Measurements from ENCODE around the gene ERICH4.

The ERICH4 gene

GRCh38 chr19:41414461-41414860, 28.5 kb upstream of the ERICH4 start:
- DNase-seq (ENCODE audit: low spot score), result no peak

- no peak for DNase-seq (ENCODE audit: low spot score)
Measured at GRCh38 chr19:41415154-41415571, 27.8 kb upstream of the ERICH4 start.

GRCh38 chr19:41416194-41416674, 26.7 kb upstream of the ERICH4 start:
- DNase-seq (ENCODE audit: low spot score), result no peak

GRCh38 chr19:41420101-41420880, 22.7 kb upstream of the ERICH4 start:
- DNase-seq (ENCODE audit: low spot score), result no peak

GRCh38 chr19:41421314-41421713, 21.6 kb upstream of the ERICH4 start:
- no peak for DNase-seq (ENCODE audit: low spot score)

- no peak for DNase-seq (ENCODE audit: low spot score)
Measured at GRCh38 chr19:41421973-41422372, 21.0 kb upstream of the ERICH4 start.

GRCh38 chr19:41422456-41422855, 20.5 kb upstream of the ERICH4 start:
- no peak for DNase-seq (ENCODE audit: low spot score)

- DNase-seq (ENCODE audit: low spot score), result no peak
Measured at GRCh38 chr19:41422955-41423354, 20.0 kb upstream of the ERICH4 start.

- DNase-seq (ENCODE audit: low spot score), result no peak
Measured at GRCh38 chr19:41424335-41425173, 18.4 kb upstream of the ERICH4 start.

- DNase-seq (ENCODE audit: low spot score), result no peak
Measured at GRCh38 chr19:41425174-41426115, 17.5 kb upstream of the ERICH4 start.

GRCh38 chr19:41426116-41426841, 16.7 kb upstream of the ERICH4 start:
- no peak for DNase-seq (ENCODE audit: low spot score)

- DNase-seq (ENCODE audit: low spot score), result peak; percentile 94
Measured at GRCh38 chr19:41426952-41427646, 15.9 kb upstream of the ERICH4 start, which contains the start of gene B3GNT8. TSS of gene B3GNT8 (minus strand) at chr19:41427374. CDS start at chr19:41426778, 596 bp downstream.

GRCh38 chr19:41427647-41428480, 15.1 kb upstream of the ERICH4 start:
- DNase-seq (ENCODE audit: low spot score), result no peak

- no peak for DNase-seq (ENCODE audit: low spot score)
Measured at GRCh38 chr19:41428481-41428859, 14.5 kb upstream of the ERICH4 start.

GRCh38 chr19:41430922-41431321, 12.0 kb upstream of the ERICH4 start:
- no peak for DNase-seq (ENCODE audit: low spot score)

- DNase-seq (ENCODE audit: low spot score), result no peak
Measured at GRCh38 chr19:41431426-41432386, 11.2 kb upstream of the ERICH4 start.

GRCh38 chr19:41433171-41433570, 9.8 kb upstream of the ERICH4 start:
- no peak for DNase-seq (ENCODE audit: low spot score)

GRCh38 chr19:41434450-41434849, 8.5 kb upstream of the ERICH4 start:
- no peak for DNase-seq (ENCODE audit: low spot score)
